ENCODE measurements around the gene RHOBTB1. TPM values are rescaled to one million over a fixed set of nuclear protein-coding genes. Genes with fewer than 3 reads are reported as not detected.

Gene RHOBTB1, protein sequence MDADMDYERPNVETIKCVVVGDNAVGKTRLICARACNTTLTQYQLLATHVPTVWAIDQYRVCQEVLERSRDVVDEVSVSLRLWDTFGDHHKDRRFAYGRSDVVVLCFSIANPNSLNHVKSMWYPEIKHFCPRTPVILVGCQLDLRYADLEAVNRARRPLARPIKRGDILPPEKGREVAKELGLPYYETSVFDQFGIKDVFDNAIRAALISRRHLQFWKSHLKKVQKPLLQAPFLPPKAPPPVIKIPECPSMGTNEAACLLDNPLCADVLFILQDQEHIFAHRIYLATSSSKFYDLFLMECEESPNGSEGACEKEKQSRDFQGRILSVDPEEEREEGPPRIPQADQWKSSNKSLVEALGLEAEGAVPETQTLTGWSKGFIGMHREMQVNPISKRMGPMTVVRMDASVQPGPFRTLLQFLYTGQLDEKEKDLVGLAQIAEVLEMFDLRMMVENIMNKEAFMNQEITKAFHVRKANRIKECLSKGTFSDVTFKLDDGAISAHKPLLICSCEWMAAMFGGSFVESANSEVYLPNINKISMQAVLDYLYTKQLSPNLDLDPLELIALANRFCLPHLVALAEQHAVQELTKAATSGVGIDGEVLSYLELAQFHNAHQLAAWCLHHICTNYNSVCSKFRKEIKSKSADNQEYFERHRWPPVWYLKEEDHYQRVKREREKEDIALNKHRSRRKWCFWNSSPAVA
- 9.9 and 15.5 TPM in 2 replicates for total RNA-seq

DNA sequence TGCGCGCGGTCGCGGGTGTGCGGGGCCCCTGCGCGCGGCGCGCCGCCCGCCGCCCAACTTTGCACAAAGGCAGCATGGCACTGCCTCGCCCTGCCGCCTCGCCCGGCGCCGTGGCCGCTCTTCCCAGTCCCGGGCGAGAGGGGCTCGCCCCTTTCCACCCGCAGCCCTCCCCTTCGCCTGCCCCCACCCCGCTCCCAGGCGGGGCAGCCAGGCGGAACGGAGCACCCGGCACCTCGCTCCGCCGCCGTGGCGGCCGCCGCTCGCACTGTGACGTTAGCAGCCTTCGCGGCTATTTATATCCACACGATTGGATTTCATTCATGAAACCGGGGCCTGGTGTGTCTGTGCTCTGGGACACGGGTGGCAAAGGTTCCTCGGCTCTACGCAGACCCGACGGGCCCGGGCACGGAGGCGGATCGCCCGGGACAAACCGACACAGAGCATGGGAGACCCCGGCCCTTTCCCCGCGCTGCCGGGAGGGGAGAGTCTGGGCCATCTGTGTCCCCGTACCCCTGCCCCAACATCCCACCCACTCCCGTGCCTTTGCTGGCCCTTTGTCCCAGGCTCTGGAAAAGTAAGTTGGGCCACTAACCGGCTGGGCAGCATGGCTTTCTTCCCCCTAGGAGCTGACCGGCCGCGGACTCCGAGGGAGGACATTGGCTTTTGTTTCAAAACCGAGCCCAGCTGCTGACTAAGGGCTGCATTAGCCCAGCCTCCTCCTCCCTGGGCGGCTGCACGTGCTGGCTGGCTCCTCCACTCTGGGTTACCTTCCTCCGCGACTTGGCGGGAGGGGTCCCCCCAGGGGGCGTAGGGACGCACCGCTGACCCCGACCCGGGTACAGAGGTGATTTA is at the start of gene RHOBTB1:
Gene RHOBTB1, minus strand, starts transcription at position 128 of the 852 bp plus-strand sequence. CDS start 32,643 bp downstream, outside the sequence.

Other genes starting within 250 kb of the RHOBTB1 start
- 0.94 and 4.7 TPM in 2 replicates for gene CDK1, start 165.7 kb downstream of the RHOBTB1 start, total RNA-seq